Lower leg skin (tissue), 4 donors: ENCODE results near the gene PTPRO. TPM values are rescaled to one million over a fixed set of nuclear protein-coding genes. Genes with fewer than 3 reads are reported as not detected.

Source experiments
- DNase-seq, 2 donors: peaks; one replicate each; pipeline ENCODE4 v3.0.0-alpha.2; 2019; ENCODE audit warnings: low spot score in 2 of 2
- H3K4me3 ChIP-seq: fragments of 200-600 bp; sonication (generic); 2 replicates; pipeline ENCODE4 v1.5.1; 2017; ENCODE audit warnings: mild to moderate bottlenecking, low read depth; ENCODE audit not compliant: poor library complexity, severe bottlenecking
- POLR2A ChIP-seq, 2 donors: fragments of 450-650 bp; IDR thresholded peaks; one replicate each; pipeline ENCODE4 v1.6.1; 2016 to 2017; ENCODE audit warnings: antibody characterized with exemption in 2 of 2, mild to moderate bottlenecking in 1 of 2, moderate library complexity in 1 of 2
- WGBS, 2 donors: methylation state at CpG; one replicate each; pipeline ENCODE4 v1.1.5; 2018; 5-methylcytosine and 5-hydroxymethylcytosine counted together
- intact Hi-C: fragments of 100-400 bp; cut with DNase I; formaldehyde crosslinking; loops from one replicate; pipeline ENCODE4 v1.15.0; 2023; ENCODE audit warnings: low total_unique reads
- total RNA-seq, 4 donors: library from RNA; depleted of rRNA; stranded (reverse); fragments of >200 nt; gene quantifications; one replicate each; pipeline ENCODE4 v1.1.0, GENCODE V29; 2016
- TF ChIP-seq, protein P1 (sequence below), 3 donors: fragments of 450-650 bp; IDR thresholded peaks; one replicate each; pipeline ENCODE4 v1.5.1; 2016; ENCODE audit warnings: antibody characterized with exemption in 3 of 3, mild to moderate bottlenecking in 3 of 3, moderate library complexity in 2 of 3

The PTPRO gene
- total RNA-seq, 4 donors from 2014 or later, result 0.29 to 0.91 (median 0.34) TPM; not detected in 1

DNA sequence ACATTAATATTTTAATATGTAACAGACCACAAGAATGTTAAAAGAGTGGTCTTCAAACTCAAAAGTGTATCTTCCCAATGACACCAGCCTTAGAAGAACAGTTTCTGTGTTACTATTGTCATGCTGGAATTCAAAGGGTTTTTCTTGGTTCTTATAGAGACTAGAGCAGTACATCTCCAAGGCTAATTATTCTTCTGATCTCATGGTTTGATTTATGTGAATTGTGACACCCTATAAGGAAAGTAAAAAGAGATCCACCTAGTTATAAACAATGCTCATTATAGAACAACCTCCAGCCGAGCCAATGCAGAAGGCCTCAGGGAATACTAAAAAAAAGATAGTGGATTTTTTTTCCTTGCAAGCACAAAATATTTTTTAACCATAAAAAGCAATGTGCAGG is 65.5 kb downstream of the PTPRO start:
- WGBS, 2 donors, result 21 to 32% methylated on average over 1 of the region's 1 CpG
- intact Hi-C loops, result no loop called here
- no peak for TF ChIP-seq POLR2A (IDR thresholded peaks at IDR 0.05)
- TF ChIP-seq, protein P1, sequence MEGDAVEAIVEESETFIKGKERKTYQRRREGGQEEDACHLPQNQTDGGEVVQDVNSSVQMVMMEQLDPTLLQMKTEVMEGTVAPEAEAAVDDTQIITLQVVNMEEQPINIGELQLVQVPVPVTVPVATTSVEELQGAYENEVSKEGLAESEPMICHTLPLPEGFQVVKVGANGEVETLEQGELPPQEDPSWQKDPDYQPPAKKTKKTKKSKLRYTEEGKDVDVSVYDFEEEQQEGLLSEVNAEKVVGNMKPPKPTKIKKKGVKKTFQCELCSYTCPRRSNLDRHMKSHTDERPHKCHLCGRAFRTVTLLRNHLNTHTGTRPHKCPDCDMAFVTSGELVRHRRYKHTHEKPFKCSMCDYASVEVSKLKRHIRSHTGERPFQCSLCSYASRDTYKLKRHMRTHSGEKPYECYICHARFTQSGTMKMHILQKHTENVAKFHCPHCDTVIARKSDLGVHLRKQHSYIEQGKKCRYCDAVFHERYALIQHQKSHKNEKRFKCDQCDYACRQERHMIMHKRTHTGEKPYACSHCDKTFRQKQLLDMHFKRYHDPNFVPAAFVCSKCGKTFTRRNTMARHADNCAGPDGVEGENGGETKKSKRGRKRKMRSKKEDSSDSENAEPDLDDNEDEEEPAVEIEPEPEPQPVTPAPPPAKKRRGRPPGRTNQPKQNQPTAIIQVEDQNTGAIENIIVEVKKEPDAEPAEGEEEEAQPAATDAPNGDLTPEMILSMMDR (IDR thresholded peaks at IDR 0.05), result no peak

DNA sequence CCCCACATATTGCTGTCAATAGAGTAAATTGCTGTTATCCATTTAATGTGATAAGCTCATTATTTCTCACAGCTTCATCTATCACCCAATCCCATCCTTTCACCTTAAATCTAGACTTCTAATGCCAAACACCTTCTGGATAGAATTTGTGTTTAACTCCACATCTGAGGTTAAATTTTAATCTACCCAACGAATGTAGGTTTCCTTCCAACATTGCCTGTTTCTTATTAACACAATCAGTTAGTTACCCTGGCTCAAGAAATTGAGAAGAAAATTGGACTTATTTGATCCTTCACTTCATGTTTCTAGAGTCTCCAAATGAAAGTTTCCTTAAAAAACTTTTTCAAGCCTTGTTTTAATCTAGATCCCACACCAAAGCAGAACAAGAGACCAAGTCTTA is 67.3 kb downstream of the PTPRO start:
- H3K4me3 ChIP-seq, result no peak overlapping the region
- DNase-seq, result no peak
- intact Hi-C loops, result no loop called here
- 54 to 59% methylated on average over 1 of the region's 1 CpG for WGBS, 2 donors
- TF ChIP-seq, protein P1 (IDR thresholded peaks at IDR 0.05), result no peak
- TF ChIP-seq POLR2A (IDR thresholded peaks at IDR 0.05), result no peak

More for the DNA sequence above, 65.5 kb downstream of the PTPRO start:
- H3K4me3 ChIP-seq, result no peak overlapping the region
- DNase-seq, result no peak

DNA sequence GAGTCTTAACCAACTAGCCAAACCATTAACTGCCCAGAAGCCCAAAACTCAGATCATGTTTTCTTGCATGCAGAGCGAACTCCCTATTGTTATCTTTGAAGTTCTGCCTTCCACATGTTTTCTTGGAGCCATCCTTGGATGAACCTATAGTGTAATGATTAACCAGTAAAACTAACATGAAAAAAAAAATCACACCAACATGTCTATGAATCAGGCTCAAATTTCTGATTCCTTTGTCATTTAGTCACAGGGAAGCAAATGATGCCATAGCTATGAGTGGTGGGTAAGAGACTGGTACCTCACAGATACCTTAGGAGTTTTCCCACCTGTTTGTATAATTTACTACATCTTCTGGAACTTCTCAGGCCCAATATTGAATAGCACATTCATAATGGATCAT is 70.7 kb downstream of the PTPRO start:
- intact Hi-C loops, result no loop called here
- DNase-seq, result no peak
- TF ChIP-seq, protein P1 (IDR thresholded peaks at IDR 0.05), result no peak
- TF ChIP-seq POLR2A (IDR thresholded peaks at IDR 0.05), result no peak
- 80 to 83% methylated on average over 1 of the region's 1 CpG for WGBS, 2 donors
- H3K4me3 ChIP-seq, result no peak overlapping the region

DNA sequence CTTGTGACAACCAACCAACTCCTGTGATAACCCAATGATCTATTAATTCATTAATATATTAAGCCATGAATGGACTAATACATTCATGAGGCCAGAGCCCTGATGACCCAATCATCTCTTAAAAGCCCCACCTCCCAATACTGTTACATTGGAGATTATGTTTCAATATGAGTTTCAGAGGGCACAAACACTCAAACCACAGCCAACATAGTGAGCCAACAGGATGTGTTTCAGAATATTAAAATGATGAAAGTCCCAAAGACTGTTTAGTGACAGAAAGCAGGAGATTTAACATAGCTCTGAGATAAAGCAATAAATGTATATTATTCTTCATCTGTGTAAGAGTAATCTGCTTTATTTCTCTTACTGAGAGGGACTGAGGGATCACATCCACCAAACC is 71.7 kb downstream of the PTPRO start:
- DNase-seq, result no peak
- no peak for TF ChIP-seq POLR2A (IDR thresholded peaks at IDR 0.05)
- TF ChIP-seq, protein P1 (IDR thresholded peaks at IDR 0.05), result no peak
- H3K4me3 ChIP-seq, result no peak overlapping the region
- intact Hi-C loops, result no loop called here

DNA sequence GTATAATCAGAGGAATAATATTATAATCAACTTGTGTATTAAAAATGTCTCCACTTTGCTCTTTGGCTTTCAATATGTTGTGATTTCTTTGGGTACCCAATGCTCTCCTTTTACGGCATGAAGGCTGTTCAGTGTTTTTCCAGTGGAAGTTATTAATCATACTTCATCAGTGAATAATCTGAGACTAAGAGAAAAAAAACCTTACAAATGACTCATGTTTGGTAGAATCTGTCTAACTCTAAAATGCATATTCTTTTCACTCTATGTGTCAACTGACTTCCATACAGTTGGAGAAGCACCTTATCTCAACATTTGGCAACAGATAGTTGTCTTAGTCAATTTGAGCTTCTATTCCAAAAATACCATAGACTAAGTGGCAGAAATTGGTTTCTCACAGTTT is 82.2 kb downstream of the PTPRO start:
- DNase-seq, result no peak
- H3K4me3 ChIP-seq, result no peak overlapping the region
- intact Hi-C loops, result no loop called here
- 0 to 2% methylated on average over 1 of the region's 1 CpG for WGBS, 2 donors
- TF ChIP-seq POLR2A (IDR thresholded peaks at IDR 0.05), result no peak

DNA sequence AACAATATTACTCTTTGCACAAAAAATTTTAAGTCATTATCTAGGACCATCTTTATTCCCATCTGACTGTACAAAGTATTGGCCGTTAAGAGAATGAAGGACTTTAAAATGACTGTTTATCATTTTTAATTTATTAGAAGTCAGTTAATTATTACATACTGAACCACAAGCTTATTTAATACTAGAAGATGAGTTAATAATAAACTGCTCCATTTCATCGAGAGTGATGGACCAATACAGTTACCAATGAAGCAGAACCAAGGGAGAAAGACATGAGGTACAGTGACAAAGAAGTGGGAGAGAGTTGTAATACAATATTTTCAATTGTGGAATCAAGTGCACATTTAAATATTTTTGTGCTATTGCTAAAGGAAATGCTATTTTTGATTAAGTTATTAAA is 83.3 kb downstream of the PTPRO start:
- WGBS, 2 donors, result 86 to 92% methylated on average over 2 of the region's 2 CpGs
- intact Hi-C loops, result no loop called here
- H3K4me3 ChIP-seq, result no peak overlapping the region
- no peak for DNase-seq
- TF ChIP-seq POLR2A (IDR thresholded peaks at IDR 0.05), result no peak
- TF ChIP-seq, protein P1 (IDR thresholded peaks at IDR 0.05), result no peak
